Ammon's horn (tissue), 1 donor: ENCODE measurements around the gene BNC2.
A peak's percentile ranks its signal among the peaks of the same experiment; 100 is the strongest.

Experiments used
- DNase-seq: peaks from one replicate; pipeline ENCODE4 v3.0.0-alpha.2; 2016; ENCODE audit warnings: low spot score

BNC2 gene

GRCh38 chr9:16869882-16870595, 431 bp downstream of the BNC2 start:
- no peak for DNase-seq

GRCh38 chr9:16869131-16869881, 1.2 kb downstream of the BNC2 start:
- no peak for DNase-seq

- no peak for DNase-seq
These were observed 1.8 kb downstream of the BNC2 start for GRCh38 chr9:16868701-16869100.

- DNase-seq: no peak
These were observed 2.7 kb downstream of the BNC2 start for GRCh38 chr9:16867576-16868311.

GRCh38 chr9:16866587-16866986, 3.9 kb downstream of the BNC2 start:
- no peak for DNase-seq

GRCh38 chr9:16864649-16865434, 5.6 kb downstream of the BNC2 start:
- DNase-seq: no peak

- no peak for DNase-seq
These were observed 22.3 kb downstream of the BNC2 start for GRCh38 chr9:16848179-16848578.

- DNase-seq: no peak
These were observed 23.5 kb downstream of the BNC2 start for GRCh38 chr9:16846986-16847385.

GRCh38 chr9:16846367-16846766, 24.1 kb downstream of the BNC2 start:
- no peak for DNase-seq

GRCh38 chr9:16834817-16835216, 35.7 kb downstream of the BNC2 start:
- no peak for DNase-seq

- no peak for DNase-seq
These were observed 37.1 kb downstream of the BNC2 start for GRCh38 chr9:16833296-16833835.

GRCh38 chr9:16832101-16832500, 38.4 kb downstream of the BNC2 start:
- no peak for DNase-seq

- DNase-seq: no peak
These were observed 39.7 kb downstream of the BNC2 start for GRCh38 chr9:16830806-16831205.

- DNase-seq: peak; percentile 9
These were observed 41.9 kb downstream of the BNC2 start for GRCh38 chr9:16828340-16829281.

GRCh38 chr9:16825971-16826625, 44.4 kb downstream of the BNC2 start:
- DNase-seq: no peak

GRCh38 chr9:16825331-16825725, 45.1 kb downstream of the BNC2 start:
- DNase-seq: no peak

- no peak for DNase-seq
These were observed 45.7 kb downstream of the BNC2 start for GRCh38 chr9:16824545-16825330.

- DNase-seq: no peak
These were observed 46.6 kb downstream of the BNC2 start for GRCh38 chr9:16823906-16824305.

- DNase-seq: no peak
These were observed 49.1 kb downstream of the BNC2 start for GRCh38 chr9:16821344-16821743.
